KOPT-K1 (cell line): ENCODE results near the gene SLC25A18.

ENCODE experiments used
- H3K27ac ChIP-seq: fragments of 200-600 bp; sonication (generic); 2 replicates; pipeline ENCODE4 v1.5.1; 2016; ENCODE audit warnings: antibody characterized with exemption, mild to moderate bottlenecking, low read depth, low read length; ENCODE audit not compliant: poor library complexity, severe bottlenecking
- H3K36me3 ChIP-seq: fragments of 200-600 bp; sonication (generic); 2 replicates; pipeline ENCODE4 v1.5.1; 2017; ENCODE audit warnings: antibody characterized with exemption, mild to moderate bottlenecking, low read length, moderate library complexity; ENCODE audit not compliant: insufficient read depth
- H3K9me3 ChIP-seq: fragments of 200-600 bp; sonication (generic); 2 replicates; pipeline ENCODE4 v1.5.1; 2017; ENCODE audit warnings: antibody characterized with exemption, low read length, mild to moderate bottlenecking; ENCODE audit not compliant: insufficient read depth, poor library complexity, severe bottlenecking

Gene SLC25A18

DNA sequence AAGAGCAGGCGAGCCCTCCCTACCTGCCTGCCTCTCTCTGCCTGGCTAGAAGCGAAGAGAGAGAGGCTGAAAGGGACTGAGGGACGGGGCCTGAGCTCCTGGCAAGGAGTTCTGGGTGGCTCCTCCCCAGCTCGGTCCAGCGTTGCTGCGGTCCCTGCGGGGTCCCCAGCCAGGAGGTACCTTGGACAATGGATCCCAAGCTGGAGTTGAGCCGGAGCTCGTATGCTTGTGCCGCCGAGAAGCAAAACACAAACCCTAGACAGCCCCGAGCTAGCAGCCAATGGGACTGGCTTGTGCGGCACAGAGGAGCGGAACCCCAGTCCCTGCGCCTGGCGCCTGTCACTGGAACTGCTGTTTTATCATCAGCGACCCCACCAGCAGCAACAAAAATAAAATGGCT lies 18.3 kb downstream of the SLC25A18 start:
- no peak overlapping the region for H3K27ac ChIP-seq
- H3K36me3 ChIP-seq: no peaks in the 10 kb centered on the region
- no peaks in the 10 kb centered on the region for H3K9me3 ChIP-seq

DNA sequence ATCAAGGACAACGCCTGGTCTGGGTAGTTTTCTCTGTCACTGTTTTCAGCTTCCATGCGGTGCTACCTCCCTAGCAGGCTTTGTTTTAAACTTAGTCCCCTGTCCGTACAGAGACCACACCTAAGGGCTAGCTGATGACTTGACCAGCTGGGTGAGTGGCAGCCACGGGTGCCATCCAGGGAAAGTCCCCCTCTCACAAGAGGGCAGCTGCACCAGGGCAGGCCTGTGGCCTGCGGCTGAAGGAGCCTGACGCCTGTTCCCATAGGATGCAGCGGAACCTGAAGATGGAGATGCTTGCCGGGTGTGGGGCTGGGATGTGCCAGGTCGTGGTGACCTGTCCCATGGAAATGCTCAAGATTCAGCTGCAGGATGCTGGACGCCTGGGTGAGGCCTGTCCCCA lies 19.9 kb downstream of the SLC25A18 start:
- no peaks in the 10 kb centered on the region for H3K36me3 ChIP-seq
- no peak overlapping the region for H3K27ac ChIP-seq
- no peaks in the 10 kb centered on the region for H3K9me3 ChIP-seq

DNA sequence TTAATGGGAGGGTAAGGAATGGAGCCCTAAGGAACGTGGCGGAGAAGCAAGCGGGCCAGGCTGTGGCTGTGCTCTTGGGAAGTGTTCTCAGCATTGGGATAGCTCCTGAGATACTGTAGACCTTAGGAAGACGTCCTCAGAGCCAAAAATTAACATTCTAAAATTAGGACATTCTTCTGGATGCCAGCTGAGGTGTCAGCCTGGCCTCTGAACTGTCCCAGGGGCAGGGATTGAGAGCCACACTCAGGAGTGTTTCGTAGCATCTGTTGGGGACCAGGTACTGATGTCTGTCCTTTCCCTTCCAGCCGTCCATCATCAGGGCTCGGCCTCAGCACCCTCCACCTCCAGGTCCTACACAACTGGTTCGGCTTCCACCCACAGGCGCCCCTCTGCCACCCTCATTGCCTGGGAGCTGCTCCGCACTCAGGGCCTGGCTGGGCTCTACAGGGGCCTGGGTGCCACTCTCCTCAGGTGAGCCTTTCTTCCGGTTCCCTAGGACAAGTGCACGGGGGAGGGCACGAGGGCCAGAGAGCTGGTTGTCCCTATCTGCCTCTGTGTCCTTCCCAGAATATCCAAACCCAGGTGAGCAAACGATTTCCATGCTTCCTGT lies 23.6 kb downstream of the SLC25A18 start:
- no peaks in the 10 kb centered on the region for H3K9me3 ChIP-seq
- peaks cover 27% of the 10 kb centered on the region for H3K36me3 ChIP-seq
- H3K27ac ChIP-seq: no peak overlapping the region

DNA sequence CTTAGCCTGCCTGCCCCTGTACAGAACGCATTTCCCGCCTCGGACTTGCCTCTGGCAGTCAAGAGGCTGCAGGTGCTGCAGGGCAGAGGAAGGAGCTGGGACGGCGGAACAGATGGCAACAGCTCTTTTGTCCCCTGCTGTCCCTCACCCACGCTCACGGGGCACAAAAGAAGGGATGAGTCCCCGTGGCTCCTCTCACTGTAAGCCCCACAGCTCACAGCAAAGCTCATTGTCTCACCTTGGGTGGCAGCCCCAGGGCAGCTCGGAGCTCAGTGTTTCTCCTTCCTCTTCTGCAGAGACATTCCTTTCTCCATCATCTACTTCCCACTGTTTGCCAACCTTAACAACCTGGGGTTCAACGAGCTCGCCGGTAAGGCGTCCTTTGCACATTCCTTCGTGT lies 24.3 kb downstream of the SLC25A18 start:
- Histone ChIP-seq H3K36me3 (peaks cover 34% of the 10 kb centered on the region), H3K9me3 (no peaks in the 10 kb centered on the region), H3K27ac (no peak overlapping the region)

DNA sequence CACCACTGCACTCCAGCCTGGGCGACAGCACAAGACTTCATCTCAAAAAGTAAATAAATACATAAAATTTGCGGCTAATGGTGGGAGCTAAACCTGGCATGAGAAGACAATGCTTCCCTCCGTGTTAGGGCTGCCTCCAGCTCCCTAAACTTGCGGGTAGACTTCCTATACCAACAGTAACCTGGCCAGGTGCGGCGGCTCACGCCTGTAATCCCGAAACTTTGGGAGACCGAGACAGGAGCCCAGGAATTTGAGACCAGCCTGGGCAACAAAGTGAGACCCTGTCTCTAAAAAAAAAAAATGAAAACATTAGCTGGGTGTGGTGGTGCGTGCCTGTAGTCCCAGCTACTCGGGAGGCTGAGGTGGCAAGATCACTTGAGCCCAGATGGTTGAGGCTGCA lies 25.3 kb downstream of the SLC25A18 start:
- Histone ChIP-seq H3K27ac (no peak overlapping the region), H3K9me3 (no peaks in the 10 kb centered on the region), H3K36me3 (peaks cover 44% of the 10 kb centered on the region)

DNA sequence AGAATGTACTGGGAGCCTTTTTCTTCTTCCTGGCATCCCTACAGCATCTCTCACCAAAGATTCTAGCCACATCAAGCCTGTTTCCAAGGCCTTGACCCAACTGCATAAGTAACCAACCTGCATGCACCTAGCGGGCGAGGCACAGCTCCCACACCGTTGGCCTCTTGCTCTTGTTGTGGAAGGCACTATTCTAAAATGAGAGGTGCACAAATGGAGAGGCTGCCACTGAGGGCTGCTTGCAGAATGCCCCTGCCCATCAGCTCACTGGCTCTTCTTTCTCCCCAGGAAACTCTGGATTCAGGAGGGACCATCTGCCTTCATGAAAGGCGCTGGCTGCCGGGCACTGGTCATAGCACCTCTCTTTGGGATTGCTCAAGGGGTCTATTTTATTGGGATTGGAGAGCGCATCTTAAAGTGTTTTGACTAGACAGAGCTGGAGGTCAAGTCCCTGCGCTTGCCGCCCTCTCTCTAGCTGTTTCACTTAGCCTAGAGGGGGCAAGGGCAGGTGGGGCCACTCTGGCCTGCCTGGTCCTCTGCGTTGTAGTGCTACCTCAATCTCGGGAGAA lies 26.6 kb downstream of the SLC25A18 start:
- H3K27ac ChIP-seq: no peak overlapping the region
- no peaks in the 10 kb centered on the region for H3K9me3 ChIP-seq
- peaks cover 57% of the 10 kb centered on the region for H3K36me3 ChIP-seq

DNA sequence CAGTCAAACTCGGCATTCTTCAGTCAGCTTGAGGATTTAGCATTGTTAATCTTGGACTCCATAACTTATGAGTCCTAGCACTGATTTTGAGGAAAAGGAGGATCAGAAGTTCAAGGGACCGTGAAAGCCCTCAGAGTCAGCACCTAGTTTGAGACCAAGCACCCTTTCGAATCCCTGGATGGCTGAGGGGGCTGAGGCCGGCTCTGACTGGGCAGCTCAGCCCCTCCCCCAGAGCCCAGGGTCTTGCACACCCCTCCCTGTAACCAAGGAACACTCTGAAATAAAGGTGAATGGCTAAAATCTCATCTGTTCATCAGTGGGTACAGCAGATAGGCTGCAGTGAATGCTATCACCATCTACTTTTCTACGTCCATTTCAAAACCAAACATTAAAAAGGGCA lies 27.3 kb downstream of the SLC25A18 start:
- no peak overlapping the region for H3K27ac ChIP-seq
- peaks cover 63% of the 10 kb centered on the region for H3K36me3 ChIP-seq

DNA sequence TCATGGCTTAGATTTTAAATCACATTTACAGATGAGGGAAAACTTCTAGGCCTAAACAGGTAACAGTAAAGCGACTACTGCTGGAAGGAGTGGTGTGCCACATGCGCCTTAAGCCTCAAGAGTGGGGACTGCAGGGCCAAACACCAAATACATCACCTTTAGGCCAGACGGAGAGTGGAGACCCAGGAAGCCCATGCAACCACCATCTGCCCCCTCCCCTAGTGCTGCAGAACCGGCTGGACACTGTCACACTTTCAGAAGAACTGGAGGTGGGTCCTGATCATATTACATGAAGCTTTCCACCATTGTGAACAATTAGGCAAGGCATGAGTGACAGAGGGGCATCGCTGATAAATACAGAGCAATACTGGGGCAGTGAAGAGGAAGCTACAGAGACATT lies 28.9 kb downstream of the SLC25A18 start:
- peaks cover 80% of the 10 kb centered on the region for H3K36me3 ChIP-seq
- H3K27ac ChIP-seq: no peak overlapping the region
- H3K9me3 ChIP-seq: no peaks in the 10 kb centered on the region

More for the DNA sequence above, 27.3 kb downstream of the SLC25A18 start:
- H3K9me3 ChIP-seq: no peaks in the 10 kb centered on the region

DNA sequence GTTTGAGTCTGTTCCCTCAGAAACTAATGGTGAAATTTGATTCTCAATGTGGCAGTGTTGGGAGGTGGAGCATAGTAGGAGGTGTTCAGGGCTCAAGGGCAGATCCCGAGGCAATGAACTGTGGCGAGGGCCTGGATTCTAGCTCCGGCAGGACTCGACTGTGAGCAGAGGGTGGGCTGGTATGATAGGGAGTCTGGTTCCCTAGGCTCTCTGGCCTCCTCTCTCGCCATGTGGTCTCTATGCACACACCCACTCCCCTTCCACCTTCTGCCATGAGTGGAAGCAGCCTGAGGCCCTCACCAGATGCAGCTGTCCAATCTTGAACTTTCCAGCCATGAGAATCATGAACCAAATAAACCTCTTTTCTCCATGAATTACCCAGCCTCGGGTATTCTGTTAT lies 32.9 kb downstream of the SLC25A18 start:
- peaks cover 100% of the 10 kb centered on the region for H3K36me3 ChIP-seq
- no peak overlapping the region for H3K27ac ChIP-seq
- no peaks in the 10 kb centered on the region for H3K9me3 ChIP-seq

DNA sequence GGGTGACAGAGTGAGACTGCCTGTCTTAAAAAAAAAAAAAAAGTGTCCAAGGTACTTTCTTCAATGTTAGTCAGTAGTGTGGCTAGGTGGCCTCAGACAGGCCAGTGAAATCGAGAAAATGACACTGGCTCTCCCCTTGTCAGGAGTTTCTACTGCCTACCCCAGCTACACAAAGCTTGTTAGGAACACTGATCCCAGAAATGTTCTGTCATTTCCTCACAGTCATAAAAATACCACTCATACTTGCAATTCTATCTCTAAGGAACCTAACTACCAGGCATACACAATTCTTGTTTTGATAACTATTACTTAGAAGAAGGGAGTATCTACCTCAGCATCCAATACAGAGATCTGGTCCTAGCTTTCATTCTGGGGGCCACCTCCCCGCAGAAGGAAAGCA lies 33.9 kb downstream of the SLC25A18 start:
- Histone ChIP-seq H3K36me3 (peaks cover 94% of the 10 kb centered on the region), H3K27ac (no peak overlapping the region), H3K9me3 (no peaks in the 10 kb centered on the region)

DNA sequence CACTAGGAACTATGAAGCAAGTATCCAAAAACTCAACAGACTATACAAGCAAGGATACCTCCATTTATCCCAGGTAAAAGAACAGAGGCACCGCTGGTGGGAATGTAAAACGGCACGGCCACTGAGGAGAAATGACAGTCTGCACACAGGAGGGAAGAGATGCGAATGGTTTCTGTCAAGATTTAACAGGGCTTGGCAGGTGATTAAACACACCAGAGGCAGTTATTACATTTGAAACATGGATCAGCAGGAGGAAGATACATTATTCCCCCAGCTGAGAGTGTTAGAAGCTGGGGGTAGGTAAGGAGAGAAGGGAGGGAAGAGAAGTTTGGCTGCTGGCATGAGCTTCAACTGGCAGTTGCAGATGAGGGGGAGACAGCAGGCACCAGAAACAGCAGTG lies 35.0 kb downstream of the SLC25A18 start:
- Histone ChIP-seq H3K27ac (no peak overlapping the region), H3K36me3 (peaks cover 86% of the 10 kb centered on the region), H3K9me3 (no peaks in the 10 kb centered on the region)

DNA sequence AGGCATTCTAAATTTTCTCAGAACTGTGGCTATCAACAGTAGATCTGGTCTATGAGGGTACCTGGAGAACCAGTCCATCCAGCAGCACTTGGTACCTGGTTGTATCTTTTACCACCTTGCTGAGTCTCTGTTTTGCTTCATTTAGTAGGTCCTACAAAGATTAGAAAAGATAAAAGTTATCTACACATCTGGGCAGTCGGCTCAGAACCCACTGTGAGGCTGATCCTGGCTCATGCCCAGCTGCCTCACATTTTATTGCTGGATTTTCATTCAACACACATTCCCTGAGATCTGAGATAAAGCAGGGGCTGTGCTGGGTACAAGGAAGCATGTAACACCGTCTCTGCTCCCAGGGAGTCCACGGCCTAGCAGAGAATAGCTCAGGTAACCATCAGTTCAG lies 37.7 kb downstream of the SLC25A18 start:
- H3K9me3 ChIP-seq: no peaks in the 10 kb centered on the region
- no peak overlapping the region for H3K27ac ChIP-seq
- peaks cover 73% of the 10 kb centered on the region for H3K36me3 ChIP-seq

DNA sequence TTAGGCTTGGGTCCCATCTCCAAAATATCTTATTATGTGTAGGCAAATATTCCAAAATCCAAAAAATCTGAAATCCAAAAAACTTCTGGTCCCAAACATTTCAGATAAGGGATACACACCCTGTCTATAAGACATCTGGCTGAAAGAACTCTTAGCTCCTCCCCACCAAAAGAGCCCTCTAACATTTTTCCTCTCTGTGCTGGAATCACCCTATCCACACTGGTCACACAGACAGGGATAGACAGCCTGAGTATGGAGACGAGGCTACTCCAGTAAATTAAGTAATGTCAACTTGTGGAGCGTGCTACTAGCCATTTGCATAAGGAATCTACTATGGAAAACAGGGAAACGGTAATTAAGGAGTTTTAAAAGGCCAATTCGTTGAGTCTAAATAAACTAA lies 40.4 kb downstream of the SLC25A18 start:
- peaks cover 72% of the 10 kb centered on the region for H3K36me3 ChIP-seq
- no peaks in the 10 kb centered on the region for H3K9me3 ChIP-seq
- H3K27ac ChIP-seq: no peak overlapping the region

DNA sequence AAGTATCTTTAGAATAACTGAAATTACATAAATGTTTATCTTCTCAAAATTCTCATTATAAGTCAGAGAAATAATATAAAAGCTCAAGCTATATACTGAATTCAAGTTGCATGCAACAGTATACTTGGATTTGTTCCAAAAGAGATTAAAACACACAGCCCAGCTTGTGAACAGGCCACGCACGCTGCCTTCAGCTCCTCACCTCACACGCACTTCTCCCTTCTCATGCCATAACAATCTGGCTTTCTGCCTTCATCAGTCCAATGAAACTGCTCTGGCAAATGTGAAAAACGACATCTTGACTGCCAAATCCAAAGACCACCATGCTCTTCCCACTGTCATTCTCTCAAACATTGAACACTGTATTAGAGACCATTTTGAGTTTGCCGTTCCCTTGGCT lies 43.2 kb downstream of the SLC25A18 start:
- H3K27ac ChIP-seq: no peak overlapping the region
- H3K36me3 ChIP-seq: peaks cover 66% of the 10 kb centered on the region
- no peaks in the 10 kb centered on the region for H3K9me3 ChIP-seq

DNA sequence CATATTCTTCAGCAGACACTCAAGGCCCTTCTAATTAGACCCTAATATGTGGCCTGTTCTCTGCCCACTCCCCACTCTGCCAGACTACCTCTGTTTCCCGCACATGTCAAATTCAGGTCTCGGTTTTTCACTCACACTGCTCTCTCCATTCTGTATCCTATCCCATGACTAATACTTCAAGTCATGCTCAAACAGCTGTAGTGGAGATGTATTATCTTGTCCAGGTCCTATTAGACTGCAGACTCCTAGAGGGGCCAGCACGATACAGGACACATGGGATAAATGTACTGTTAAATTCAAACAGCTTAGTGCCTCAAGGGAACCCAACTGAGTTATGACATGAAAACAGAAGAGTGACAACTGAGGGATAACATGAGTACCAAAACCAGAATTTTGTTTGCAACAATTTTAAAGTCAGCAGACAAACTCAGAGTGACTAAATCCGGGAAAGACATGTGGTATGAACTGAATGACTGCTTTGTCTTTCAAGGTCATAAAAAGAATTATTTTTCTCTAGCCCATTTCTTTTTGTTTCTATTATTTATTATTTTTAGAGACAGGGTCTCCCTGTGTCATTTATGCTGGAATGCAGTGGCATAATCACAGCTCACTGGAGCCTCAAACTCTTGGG lies 44.7 kb downstream of the SLC25A18 start:
- H3K9me3 ChIP-seq: no peaks in the 10 kb centered on the region
- H3K27ac ChIP-seq: no peak overlapping the region
- H3K36me3 ChIP-seq: peaks cover 80% of the 10 kb centered on the region

DNA sequence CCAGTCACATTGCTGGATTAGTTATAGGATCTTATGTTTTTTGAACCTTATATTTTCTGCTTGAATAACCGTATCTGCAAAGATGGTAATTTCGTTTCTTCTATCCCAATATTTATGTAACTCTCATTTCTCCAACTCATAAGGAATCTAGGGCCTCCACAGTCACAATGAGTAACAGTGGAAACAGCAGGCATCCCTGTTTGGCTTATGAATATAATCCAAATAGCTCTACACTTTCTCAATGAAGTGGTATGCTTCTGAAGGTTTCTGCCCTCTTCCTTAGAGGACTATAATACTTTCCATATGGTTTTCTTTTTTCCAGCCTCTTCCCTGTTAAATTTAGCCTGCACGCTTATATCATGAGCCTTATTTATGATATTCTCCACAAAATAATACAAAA lies 48.8 kb downstream of the SLC25A18 start:
- H3K27ac ChIP-seq: no peak overlapping the region
- H3K9me3 ChIP-seq: no peaks in the 10 kb centered on the region
- peaks cover 76% of the 10 kb centered on the region for H3K36me3 ChIP-seq
